Activated naive CD8-positive, alpha-beta T cell treated with anti-CD3 and anti-CD28 coated beads, Interleukin-2, amount 50 U/mL, for 16 hours (primary cell): Measurements from ENCODE around the gene SGSM1.

Experiments used
- DNase-seq: peaks from one replicate; pipeline ENCODE4 v3.0.0-alpha.2; 2020; ENCODE audit warnings: low read depth, low spot score

SGSM1 gene

GRCh38 chr22:24805790-24806662 lies at the start of gene SGSM1:
TSS of gene SGSM1 (plus strand) at chr22:24806211. CDS start at chr22:24806326, 115 bp downstream.
- DNase-seq: peak; percentile 43

GRCh38 chr22:24758164-24758799 lies 47.7 kb upstream of the SGSM1 start:
- DNase-seq: peak; percentile 9

GRCh38 chr22:24759765-24760164 lies 46.2 kb upstream of the SGSM1 start:
- DNase-seq: no peak

- DNase-seq: no peak
Observed at GRCh38 chr22:24760708-24761306, 45.2 kb upstream of the SGSM1 start.

GRCh38 chr22:24761888-24762675 lies 43.9 kb upstream of the SGSM1 start:
- no peak for DNase-seq

GRCh38 chr22:24763872-24764485 lies 42.0 kb upstream of the SGSM1 start:
- DNase-seq: no peak

GRCh38 chr22:24765166-24765565 lies 40.8 kb upstream of the SGSM1 start:
- no peak for DNase-seq

- DNase-seq: no peak
Observed at GRCh38 chr22:24768537-24769374, 37.3 kb upstream of the SGSM1 start.

GRCh38 chr22:24772493-24773220 lies 33.4 kb upstream of the SGSM1 start:
- DNase-seq: no peak

- DNase-seq: no peak
Observed at GRCh38 chr22:24775769-24776492, 30.1 kb upstream of the SGSM1 start.

GRCh38 chr22:24776525-24776924 lies 29.5 kb upstream of the SGSM1 start:
- DNase-seq: no peak

GRCh38 chr22:24789516-24789915 lies 16.5 kb upstream of the SGSM1 start:
- DNase-seq: no peak

- DNase-seq: no peak
Observed at GRCh38 chr22:24791362-24791761, 14.6 kb upstream of the SGSM1 start.

- no peak for DNase-seq
Observed at GRCh38 chr22:24796056-24796455, 10.0 kb upstream of the SGSM1 start.

GRCh38 chr22:24796860-24797259 lies 9.2 kb upstream of the SGSM1 start:
- DNase-seq: no peak

- DNase-seq: no peak
Observed at GRCh38 chr22:24801901-24802465, 4.0 kb upstream of the SGSM1 start.

GRCh38 chr22:24803064-24803542 lies 2.9 kb upstream of the SGSM1 start:
- peak; percentile 17 for DNase-seq

GRCh38 chr22:24806663-24807001 lies 621 bp downstream of the SGSM1 start:
- no peak for DNase-seq
